Endothelial cell of umbilical vein (primary cell): Measurements from ENCODE around the gene PLEKHG5. TPM values are rescaled to one million over a fixed set of nuclear protein-coding genes. Genes with fewer than 3 reads are reported as not detected.

Source experiments
- BruUV-seq: library from RNA; stranded (reverse); fragments of 400-500 nt; replicated peaks from 2 replicates; lab custom pipeline; 2021; lab: Mats Ljungman, UMichigan
- CTCF ChIA-PET: fragments of 300-600, 350-600 bp; sonication (Branson Sonifier 250); formaldehyde crosslinking; loops from one replicate; lab custom pipeline; 2021; ENCODE audit warnings: antibody characterized with exemption, inconsistent platforms; lab: Charles Lee
- POLR2A ChIA-PET: fragments of 300-600, 350-600 bp; sonication (Branson Sonifier 250); formaldehyde crosslinking; loops from one replicate; lab custom pipeline; 2021; ENCODE audit warnings: antibody characterized with exemption, inconsistent platforms; lab: Charles Lee
- DNase-seq: peaks from one replicate; pipeline ENCODE4 v3.0.0-alpha.2; 2011; ENCODE audit warnings: low read depth, low spot score
- FAIRE-seq: peaks from 2 replicates; lab custom pipeline; 2011; peaks lifted over from hg19 to GRCh38; lab: Jason Lieb, UNC
- H2AFZ ChIP-seq: 2 replicates; pipeline ENCODE4 v1.6.0; 2012; ENCODE audit warnings: low read depth, low read length, control low read depth, inconsistent platforms
- H3K27ac ChIP-seq: 2 replicates; pipeline ENCODE4 v1.5.1; 2011; ENCODE audit warnings: low read depth, mild to moderate bottlenecking, control low read depth, low read length, moderate library complexity; ENCODE audit not compliant: insufficient read depth
- H3K27me3 ChIP-seq, 2 experiments: 2 replicates each; pipeline versions ENCODE4 v1.6.0 to v1.6.1; 2011; ENCODE audit warnings: low read length in 2 of 2, mixed read lengths in 1 of 2; ENCODE audit not compliant: control insufficient read depth in 2 of 2, insufficient read depth in 2 of 2
- H3K36me3 ChIP-seq, 2 experiments: 2 replicates in 1 of 2; 3 replicates in 1 of 2; pipeline ENCODE4 v1.5.1; 2011; ENCODE audit warnings: low read length in 2 of 2, mild to moderate bottlenecking in 1 of 2, moderate library complexity in 1 of 2; ENCODE audit not compliant: control insufficient read depth in 2 of 2, insufficient read depth in 2 of 2; ENCODE audit errors: extremely low read depth in 1 of 2
- H3K4me1 ChIP-seq: 3 replicates; pipeline ENCODE4 v1.5.1; 2011; ENCODE audit warnings: mild to moderate bottlenecking, low read length; ENCODE audit not compliant: control insufficient read depth, insufficient read depth; ENCODE audit errors: extremely low read depth
- H3K4me2 ChIP-seq: 2 replicates; pipeline ENCODE4 v1.6.1; 2011; ENCODE audit warnings: low read length, control low read depth, mixed read lengths; ENCODE audit not compliant: insufficient read depth
- H3K4me3 ChIP-seq, 3 experiments: fragments of 200-600 bp in 1 of 3; sonication (generic), shearing (Covaris generic) in 1 of 3; replicated peaks in 1 of 3; 2 replicates each; pipeline ENCODE4 v1.5.1; 2011 to 2016; ENCODE audit warnings: control low read depth in 3 of 3, low read length in 3 of 3, mild to moderate bottlenecking in 2 of 3, inconsistent platforms in 1 of 3, low read depth in 1 of 3, moderate library complexity in 1 of 3; ENCODE audit not compliant: insufficient read depth in 1 of 3
- H3K79me2 ChIP-seq: 2 replicates; pipeline ENCODE4 v1.6.0; 2012; ENCODE audit warnings: low read length, inconsistent platforms; ENCODE audit not compliant: control insufficient read depth, insufficient read depth
- H3K9ac ChIP-seq: replicated peaks from 2 replicates; pipeline ENCODE3; 2011; ENCODE audit warnings: low read length, control low read depth; ENCODE audit not compliant: insufficient read depth; ENCODE audit errors: extremely low read depth
- H3K9me1 ChIP-seq: replicated peaks from 3 replicates; pipeline ENCODE4 v1.6.0; 2011; ENCODE audit warnings: mild to moderate bottlenecking, low read length; ENCODE audit not compliant: control insufficient read depth, insufficient read depth; ENCODE audit errors: extremely low read depth
- H3K9me3 ChIP-seq: replicated peaks from 2 replicates; pipeline ENCODE4 v1.5.1; 2012; ENCODE audit warnings: low read length, inconsistent platforms; ENCODE audit not compliant: control insufficient read depth, insufficient read depth
- H4K20me1 ChIP-seq: replicated peaks from 2 replicates; pipeline ENCODE3; 2011; ENCODE audit warnings: mild to moderate bottlenecking, low read length; ENCODE audit not compliant: control insufficient read depth, insufficient read depth; ENCODE audit errors: extremely low read depth
- EZH2 ChIP-seq: IDR thresholded peaks from 2 replicates; pipeline ENCODE4 v1.6.1; 2012; ENCODE audit warnings: borderline replicate concordance, low read depth, mild to moderate bottlenecking, moderate library complexity, low read length, inconsistent platforms; ENCODE audit not compliant: severe bottlenecking
- FOS ChIP-seq: IDR thresholded peaks from 2 replicates; pipeline ENCODE4 v1.6.1; 2011; ENCODE audit warnings: mild to moderate bottlenecking, low read length, moderate library complexity, borderline replicate concordance; ENCODE audit not compliant: insufficient read depth
- GATA2 ChIP-seq: IDR thresholded peaks from 2 replicates; pipeline ENCODE4 v1.7.0; 2011; ENCODE audit warnings: low read depth, mild to moderate bottlenecking, moderate library complexity, mixed read lengths, low read length; ENCODE audit not compliant: insufficient read length, insufficient read depth
- JUN ChIP-seq: IDR thresholded peaks from 2 replicates; pipeline ENCODE4 v1.6.1; 2011; ENCODE audit warnings: borderline replicate concordance, low read depth; ENCODE audit not compliant: insufficient read length, insufficient read depth
- MAX ChIP-seq: IDR thresholded peaks from 2 replicates; pipeline ENCODE4 v1.6.1; 2011; ENCODE audit not compliant: insufficient read depth, insufficient read length
- MYC ChIP-seq: IDR thresholded peaks from one replicate; pipeline ENCODE4 v1.6.1; 2011; ENCODE audit warnings: mild to moderate bottlenecking, low read depth, low read length
- POLR2A ChIP-seq: IDR thresholded peaks from 2 replicates; pipeline ENCODE4 v1.6.1; 2012; ENCODE audit warnings: low read depth, mild to moderate bottlenecking, control low read depth, low read length
- POLR2AphosphoS5 ChIP-seq: IDR thresholded peaks from 2 replicates; pipeline ENCODE4 v1.6.1; 2012; ENCODE audit warnings: low read depth, mild to moderate bottlenecking, control low read depth, low read length, moderate library complexity; ENCODE audit not compliant: insufficient read depth
- dilution Hi-C: fragments of 300-500 bp; cut with MboI; formaldehyde crosslinking; loops from one replicate; pipeline ENCODE4 v1.15.0; 2019; ENCODE audit warnings: low sequenced_read_pairs; ENCODE audit not compliant: extremely low pct_ligation_motif_present
- intact Hi-C: fragments of 100-400 bp; cut with micrococcal nuclease; formaldehyde crosslinking; loops from one replicate; pipeline ENCODE4 v1.10.0; 2022
- polyA plus RNA-seq, 4 experiments: library from polyadenylated mRNA; depleted of rRNA in 3 of 4; stranded (reverse) in 3 of 4; unstranded in 1 of 4; fragments of >200 nt; gene quantifications; 2 replicates each; pipeline versions ENCODE4 v1.2.1 to v1.2.3, GENCODE V29; 2011 to 2012; ENCODE audit warnings: missing spikeins in 1 of 4
- total RNA-seq: library from RNA; stranded (reverse); gene quantifications from 2 replicates; pipeline ENCODE4 v1.2.3, GENCODE V29; 2021
- TF ChIP-seq, protein P1 (sequence below), 2 donors: IDR thresholded peaks; 1 replicate in 1 of 2; 2 replicates in 1 of 2; pipeline ENCODE4 v1.5.1; 2011; ENCODE audit warnings: low read length in 2 of 2, mild to moderate bottlenecking in 2 of 2, moderate library complexity in 2 of 2, control low read depth in 1 of 2, inconsistent platforms in 1 of 2, low read depth in 1 of 2; ENCODE audit not compliant: insufficient read depth in 1 of 2; ENCODE audit errors: extremely low read depth in 1 of 2

The PLEKHG5 gene
- total and polyA plus RNA-seq, 2 donors (not counting 3 experiments of a cell fraction or from before 2014, with no cell fraction given), result 30.6 to 56.9 TPM

- BruUV-seq, result no TSS peak
- no peak overlapping the region for H3K4me3 ChIP-seq
- FAIRE-seq (no peak), DNase-seq (no peak)
- no peak overlapping the region for H3K9ac ChIP-seq
- H3K27ac ChIP-seq, result no peak overlapping the region
- ChIA-PET CTCF (interaction anchor here (1.0 kb wide), 1 partner anchor 27 kb away, joined by 3 read pairs; no protein-coding TSS in a partner anchor), POLR2A (no interaction called here)
- H3K4me1 ChIP-seq, result no peaks in the 10 kb centered on the region
- no peak for TF ChIP-seq FOS
- TF ChIP-seq GATA2, result no peak
- no peak for TF ChIP-seq EZH2
- no peak for TF ChIP-seq JUN
- TF ChIP-seq MAX, result no peak
- no peak for TF ChIP-seq MYC
- TF ChIP-seq POLR2AphosphoS5, result no peak
- TF ChIP-seq POLR2A, result no peak
- TF ChIP-seq, protein P1, sequence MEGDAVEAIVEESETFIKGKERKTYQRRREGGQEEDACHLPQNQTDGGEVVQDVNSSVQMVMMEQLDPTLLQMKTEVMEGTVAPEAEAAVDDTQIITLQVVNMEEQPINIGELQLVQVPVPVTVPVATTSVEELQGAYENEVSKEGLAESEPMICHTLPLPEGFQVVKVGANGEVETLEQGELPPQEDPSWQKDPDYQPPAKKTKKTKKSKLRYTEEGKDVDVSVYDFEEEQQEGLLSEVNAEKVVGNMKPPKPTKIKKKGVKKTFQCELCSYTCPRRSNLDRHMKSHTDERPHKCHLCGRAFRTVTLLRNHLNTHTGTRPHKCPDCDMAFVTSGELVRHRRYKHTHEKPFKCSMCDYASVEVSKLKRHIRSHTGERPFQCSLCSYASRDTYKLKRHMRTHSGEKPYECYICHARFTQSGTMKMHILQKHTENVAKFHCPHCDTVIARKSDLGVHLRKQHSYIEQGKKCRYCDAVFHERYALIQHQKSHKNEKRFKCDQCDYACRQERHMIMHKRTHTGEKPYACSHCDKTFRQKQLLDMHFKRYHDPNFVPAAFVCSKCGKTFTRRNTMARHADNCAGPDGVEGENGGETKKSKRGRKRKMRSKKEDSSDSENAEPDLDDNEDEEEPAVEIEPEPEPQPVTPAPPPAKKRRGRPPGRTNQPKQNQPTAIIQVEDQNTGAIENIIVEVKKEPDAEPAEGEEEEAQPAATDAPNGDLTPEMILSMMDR (IDR thresholded peaks at IDR 0.05; ENCODE audit: extremely low read depth in 1 of 2, insufficient read depth in 1 of 2, low read depth in 1 of 2, low read length in 2 of 2), result no peak
- H3K9me1 ChIP-seq, result no peaks in the 10 kb centered on the region
- H3K4me2 ChIP-seq, result no peak overlapping the region
- no peaks in the 10 kb centered on the region for H3K9me3 ChIP-seq
- no peak overlapping the region for H2AFZ ChIP-seq
- peaks cover 9 to 23% of the 10 kb centered on the region in 2 experiments for H3K36me3 ChIP-seq
- intact Hi-C loops, result no loop called here
- no peaks in the 10 kb centered on the region for H3K27me3 ChIP-seq
- dilution Hi-C loops, result no loop called here
- no peaks in the 10 kb centered on the region for H3K79me2 ChIP-seq
- no peaks in the 10 kb centered on the region for H4K20me1 ChIP-seq
Observed at GRCh38 chr1:6463120-6463412, 28.4 kb downstream of the PLEKHG5 start.
